ENCODE results near the gene RNF11. TPM values are rescaled to one million over a fixed set of nuclear protein-coding genes. Genes with fewer than 3 reads are reported as not detected.

RNF11 gene
- polyA plus RNA-seq, 1 donor from 2014 or later = 210 TPM

DNA sequence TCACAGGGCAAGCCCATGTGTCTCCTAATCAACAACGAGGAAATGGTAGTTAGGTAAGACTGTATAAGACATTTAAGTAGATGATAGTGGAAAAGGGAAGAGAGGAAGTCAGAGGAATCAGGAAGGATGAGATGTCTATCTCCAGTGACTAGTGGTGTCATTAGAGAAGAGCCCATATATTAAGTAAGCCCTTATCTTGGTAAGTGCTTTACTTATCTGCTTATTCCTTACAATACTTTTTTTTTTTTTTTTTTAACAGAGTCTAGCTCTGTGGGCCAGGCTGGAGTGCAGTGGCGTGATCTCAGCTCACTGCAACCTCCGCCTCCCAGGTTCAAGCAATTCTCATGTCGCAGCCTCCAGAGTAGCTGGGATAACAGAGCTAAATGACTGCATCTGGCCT is 29.5 kb downstream of the RNF11 start:
- TF ChIP-seq SMC3 (conservative IDR thresholded peaks at IDR 0.05; ENCODE audit: poor library complexity) (no peak), EP300 (conservative IDR thresholded peaks at IDR 0.05; ENCODE audit: poor library complexity, severe bottlenecking) (no peak), RAD21 (conservative IDR thresholded peaks at IDR 0.05) (no peak), EZH2 (IDR thresholded peaks at IDR 0.05; ENCODE audit: borderline replicate concordance, insufficient read depth, low read length, poor library complexity, severe bottlenecking) (no peak), TAF1 (IDR thresholded peaks at IDR 0.05; ENCODE audit: low read depth) (no peak), MXI1 (conservative IDR thresholded peaks at IDR 0.05; ENCODE audit: poor library complexity, severe bottlenecking) (no peak), POLR2AphosphoS5 (IDR thresholded peaks at IDR 0.05) (no peak)
- TF ChIP-seq, protein P1, sequence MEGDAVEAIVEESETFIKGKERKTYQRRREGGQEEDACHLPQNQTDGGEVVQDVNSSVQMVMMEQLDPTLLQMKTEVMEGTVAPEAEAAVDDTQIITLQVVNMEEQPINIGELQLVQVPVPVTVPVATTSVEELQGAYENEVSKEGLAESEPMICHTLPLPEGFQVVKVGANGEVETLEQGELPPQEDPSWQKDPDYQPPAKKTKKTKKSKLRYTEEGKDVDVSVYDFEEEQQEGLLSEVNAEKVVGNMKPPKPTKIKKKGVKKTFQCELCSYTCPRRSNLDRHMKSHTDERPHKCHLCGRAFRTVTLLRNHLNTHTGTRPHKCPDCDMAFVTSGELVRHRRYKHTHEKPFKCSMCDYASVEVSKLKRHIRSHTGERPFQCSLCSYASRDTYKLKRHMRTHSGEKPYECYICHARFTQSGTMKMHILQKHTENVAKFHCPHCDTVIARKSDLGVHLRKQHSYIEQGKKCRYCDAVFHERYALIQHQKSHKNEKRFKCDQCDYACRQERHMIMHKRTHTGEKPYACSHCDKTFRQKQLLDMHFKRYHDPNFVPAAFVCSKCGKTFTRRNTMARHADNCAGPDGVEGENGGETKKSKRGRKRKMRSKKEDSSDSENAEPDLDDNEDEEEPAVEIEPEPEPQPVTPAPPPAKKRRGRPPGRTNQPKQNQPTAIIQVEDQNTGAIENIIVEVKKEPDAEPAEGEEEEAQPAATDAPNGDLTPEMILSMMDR (IDR thresholded peaks at IDR 0.05; ENCODE audit: poor library complexity, severe bottlenecking) = no peak
- TF ChIP-seq, protein P2, sequence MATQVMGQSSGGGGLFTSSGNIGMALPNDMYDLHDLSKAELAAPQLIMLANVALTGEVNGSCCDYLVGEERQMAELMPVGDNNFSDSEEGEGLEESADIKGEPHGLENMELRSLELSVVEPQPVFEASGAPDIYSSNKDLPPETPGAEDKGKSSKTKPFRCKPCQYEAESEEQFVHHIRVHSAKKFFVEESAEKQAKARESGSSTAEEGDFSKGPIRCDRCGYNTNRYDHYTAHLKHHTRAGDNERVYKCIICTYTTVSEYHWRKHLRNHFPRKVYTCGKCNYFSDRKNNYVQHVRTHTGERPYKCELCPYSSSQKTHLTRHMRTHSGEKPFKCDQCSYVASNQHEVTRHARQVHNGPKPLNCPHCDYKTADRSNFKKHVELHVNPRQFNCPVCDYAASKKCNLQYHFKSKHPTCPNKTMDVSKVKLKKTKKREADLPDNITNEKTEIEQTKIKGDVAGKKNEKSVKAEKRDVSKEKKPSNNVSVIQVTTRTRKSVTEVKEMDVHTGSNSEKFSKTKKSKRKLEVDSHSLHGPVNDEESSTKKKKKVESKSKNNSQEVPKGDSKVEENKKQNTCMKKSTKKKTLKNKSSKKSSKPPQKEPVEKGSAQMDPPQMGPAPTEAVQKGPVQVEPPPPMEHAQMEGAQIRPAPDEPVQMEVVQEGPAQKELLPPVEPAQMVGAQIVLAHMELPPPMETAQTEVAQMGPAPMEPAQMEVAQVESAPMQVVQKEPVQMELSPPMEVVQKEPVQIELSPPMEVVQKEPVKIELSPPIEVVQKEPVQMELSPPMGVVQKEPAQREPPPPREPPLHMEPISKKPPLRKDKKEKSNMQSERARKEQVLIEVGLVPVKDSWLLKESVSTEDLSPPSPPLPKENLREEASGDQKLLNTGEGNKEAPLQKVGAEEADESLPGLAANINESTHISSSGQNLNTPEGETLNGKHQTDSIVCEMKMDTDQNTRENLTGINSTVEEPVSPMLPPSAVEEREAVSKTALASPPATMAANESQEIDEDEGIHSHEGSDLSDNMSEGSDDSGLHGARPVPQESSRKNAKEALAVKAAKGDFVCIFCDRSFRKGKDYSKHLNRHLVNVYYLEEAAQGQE (IDR thresholded peaks at IDR 0.05; ENCODE audit: borderline replicate concordance) = no peak
- H3K27ac ChIP-seq (ENCODE audit: low read length) = no peak overlapping the region
- no peaks in the 10 kb centered on the region for H3K27me3 ChIP-seq (ENCODE audit: insufficient read depth, low read depth, low read length)
- H3K4me2 ChIP-seq (ENCODE audit: low read length) = no peak overlapping the region
- H3K9ac ChIP-seq (ENCODE audit: low read length) = no peak overlapping the region
- no peaks in the 10 kb centered on the region for H4K20me1 ChIP-seq (ENCODE audit: insufficient read depth)
- no peak overlapping the region for H2AFZ ChIP-seq (ENCODE audit: low read depth, low read length)
- H3F3A ChIP-seq (ENCODE audit: insufficient read depth, low read length, poor library complexity, severe bottlenecking) = no peaks in the 10 kb centered on the region
- peaks cover 42% of the 10 kb centered on the region for H3K79me2 ChIP-seq (replicated peaks; ENCODE audit: insufficient read depth, low read length)
- H3K9me3 ChIP-seq (ENCODE audit: low read length) = no peaks in the 10 kb centered on the region
- peaks cover 1% of the 10 kb centered on the region for H3K36me3 ChIP-seq (ENCODE audit: insufficient read depth, low read length)
- no peak overlapping the region for H3K4me3 ChIP-seq (ENCODE audit: low read length)
- no peaks in the 10 kb centered on the region for H3K9me2 ChIP-seq (ENCODE audit: insufficient read depth, low read length)

DNA sequence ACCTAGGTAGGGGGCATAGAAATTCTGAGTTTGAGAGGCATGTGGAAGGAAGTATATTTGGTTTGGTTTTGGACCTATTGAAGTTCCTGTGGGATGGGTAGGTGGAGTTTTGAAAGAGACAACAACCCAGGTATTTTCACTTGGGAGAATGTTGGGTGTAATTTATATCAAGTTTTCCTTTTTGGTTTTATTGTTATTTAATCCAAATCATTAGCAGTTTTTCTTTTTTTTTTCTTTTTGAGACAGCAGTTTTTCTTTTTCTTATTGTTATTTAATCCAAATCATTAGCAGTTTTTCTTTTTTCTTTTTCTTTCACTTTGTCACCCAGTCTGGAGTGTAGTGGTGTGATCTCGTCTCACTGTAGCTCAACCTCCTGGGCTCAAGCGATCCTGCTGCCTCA is 30.1 kb downstream of the RNF11 start:
- Histone ChIP-seq H4K20me1 (ENCODE audit: insufficient read depth) (no peaks in the 10 kb centered on the region), H3K36me3 (ENCODE audit: insufficient read depth, low read length) (peaks cover 7% of the 10 kb centered on the region), H3K4me2 (ENCODE audit: low read length) (no peak overlapping the region), H3K9me2 (ENCODE audit: insufficient read depth, low read length) (no peaks in the 10 kb centered on the region), H3K27ac (ENCODE audit: low read length) (no peak overlapping the region), H3K4me3 (ENCODE audit: low read length) (no peak overlapping the region), H3K79me2 (replicated peaks; ENCODE audit: insufficient read depth, low read length) (peaks cover 42% of the 10 kb centered on the region), H2AFZ (ENCODE audit: low read depth, low read length) (no peak overlapping the region), H3K9me3 (ENCODE audit: low read length) (no peaks in the 10 kb centered on the region), H3F3A (ENCODE audit: insufficient read depth, low read length, poor library complexity, severe bottlenecking) (no peaks in the 10 kb centered on the region), H3K9ac (ENCODE audit: low read length) (no peak overlapping the region), H3K27me3 (ENCODE audit: insufficient read depth, low read depth, low read length) (no peaks in the 10 kb centered on the region)
- TF ChIP-seq EP300 (conservative IDR thresholded peaks at IDR 0.05; ENCODE audit: poor library complexity, severe bottlenecking) (no peak), TAF1 (IDR thresholded peaks at IDR 0.05; ENCODE audit: low read depth) (no peak), EZH2 (IDR thresholded peaks at IDR 0.05; ENCODE audit: borderline replicate concordance, insufficient read depth, low read length, poor library complexity, severe bottlenecking) (no peak), POLR2AphosphoS5 (IDR thresholded peaks at IDR 0.05) (no peak), SMC3 (conservative IDR thresholded peaks at IDR 0.05; ENCODE audit: poor library complexity) (no peak)
- TF ChIP-seq, protein P1 (IDR thresholded peaks at IDR 0.05; ENCODE audit: poor library complexity, severe bottlenecking) = no peak
- TF ChIP-seq, protein P2 (IDR thresholded peaks at IDR 0.05; ENCODE audit: borderline replicate concordance) = no peak
